Measurements from ENCODE around the gene MOV10.
A peak's percentile ranks its signal among the peaks of the same experiment; 100 is the strongest.
"Not testable (repeated sequence)": the region's sequence is repeated elsewhere in the genome, so short reads cannot be mapped to it uniquely, and the experiment has no call there.

Gene MOV10

DNA sequence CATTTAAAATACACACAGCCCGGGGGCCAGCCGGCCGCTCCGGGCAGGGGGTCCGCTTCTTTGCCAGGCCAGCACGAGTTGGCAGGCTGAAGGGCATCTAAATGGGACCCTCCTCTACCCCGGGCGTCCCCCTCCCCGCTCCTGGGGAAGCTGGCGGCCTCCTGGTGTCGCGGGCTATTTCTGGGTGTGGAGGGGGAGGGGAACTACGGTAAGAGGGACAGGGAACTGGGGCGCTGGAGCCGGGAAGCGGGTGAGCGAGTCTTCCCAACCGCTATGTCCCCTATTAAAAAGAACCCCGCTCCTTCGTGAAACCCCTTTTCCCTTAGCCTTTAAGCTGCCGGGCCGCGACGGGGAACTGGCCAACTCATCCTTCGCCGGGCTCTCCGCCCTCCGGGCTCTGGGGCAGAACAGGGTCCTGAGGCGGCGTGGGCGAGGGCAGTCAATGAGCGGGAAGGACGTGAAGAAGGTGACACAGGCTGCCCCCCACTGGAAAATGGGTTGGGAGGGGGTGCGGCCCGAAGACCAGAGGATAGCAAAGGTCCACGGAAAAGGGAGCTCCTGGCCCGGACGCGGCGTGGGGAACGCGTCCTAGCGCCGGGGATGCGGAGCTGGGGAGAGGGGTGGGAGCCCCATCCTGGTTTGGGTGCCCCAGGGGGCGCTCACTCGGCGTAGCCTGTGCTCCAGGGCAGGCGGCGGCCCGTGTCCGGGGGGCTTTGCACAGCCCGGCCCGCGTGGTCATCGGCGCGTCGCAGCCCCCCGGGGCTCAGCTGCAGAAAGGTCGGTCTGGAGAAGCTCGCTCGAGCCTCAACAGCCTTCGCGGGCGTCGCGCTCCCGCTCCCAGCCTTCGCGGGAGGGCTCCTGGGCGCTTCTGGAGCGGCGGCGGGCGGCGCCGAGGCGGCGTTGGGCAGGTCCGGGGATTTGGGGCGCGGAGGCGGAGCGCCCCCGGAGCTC, 40.1 kb downstream of the MOV10 start:
- DNase-seq, result no peak

- DNase-seq, result no peak
Measured at GRCh38 chr1:112715264-112716053, 41.0 kb downstream of the MOV10 start, which contains the start of gene PPM1J. Gene PPM1J, minus strand, starts transcription at chr1:112715332. Its CDS starts 31 bp downstream, at chr1:112715301.

GRCh38 chr1:112716133-112716720, 41.8 kb downstream of the MOV10 start:
- peak; percentile 37 for DNase-seq

GRCh38 chr1:112717263-112717873, 42.9 kb downstream of the MOV10 start:
- no peak for DNase-seq

- no peak for DNase-seq
Measured at GRCh38 chr1:112718691-112719418, 44.4 kb downstream of the MOV10 start.

GRCh38 chr1:112719706-112720105, 45.2 kb downstream of the MOV10 start:
- DNase-seq, result no peak

DNA sequence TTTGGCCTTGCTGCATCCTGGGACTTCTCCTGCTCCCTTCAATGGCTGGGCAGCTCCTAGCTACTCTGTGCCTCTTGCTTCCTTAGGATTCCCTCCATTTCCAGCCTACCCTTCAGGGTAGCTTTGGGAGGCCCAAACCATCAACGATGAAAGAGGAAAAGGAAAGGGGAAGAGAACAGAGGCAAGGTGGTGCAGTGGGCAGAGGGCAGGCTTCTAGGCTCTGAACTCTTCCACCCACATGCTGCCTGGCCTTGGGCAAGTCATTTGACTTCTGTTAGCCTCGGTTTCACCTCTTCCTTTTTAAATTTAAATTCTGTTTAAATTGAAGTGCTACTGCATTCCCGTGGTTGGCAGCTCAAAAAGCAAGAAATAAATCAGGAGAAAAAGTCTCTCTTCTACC, 46.3 kb downstream of the MOV10 start:
- no peak for DNase-seq

DNA sequence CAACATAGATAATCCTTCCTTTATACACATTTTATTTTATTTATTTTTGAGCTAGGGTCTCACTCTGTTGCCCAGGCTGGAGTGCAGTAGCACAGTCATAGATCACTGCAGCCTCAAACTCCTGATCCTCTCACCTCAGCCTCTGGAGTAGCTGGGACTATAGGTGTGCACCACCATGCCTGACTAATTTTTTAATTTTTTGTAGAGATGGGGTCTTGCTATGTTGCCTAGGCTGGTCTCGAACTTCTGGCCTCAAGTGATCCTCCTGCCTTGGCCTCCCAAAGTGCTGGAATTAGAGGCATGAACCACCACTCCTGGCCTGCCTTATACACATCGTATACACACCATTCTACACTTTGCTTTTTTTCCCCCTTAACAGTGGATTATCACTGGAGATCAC, 46.8 kb downstream of the MOV10 start:
- DNase-seq, result not testable (repeated sequence)

DNA sequence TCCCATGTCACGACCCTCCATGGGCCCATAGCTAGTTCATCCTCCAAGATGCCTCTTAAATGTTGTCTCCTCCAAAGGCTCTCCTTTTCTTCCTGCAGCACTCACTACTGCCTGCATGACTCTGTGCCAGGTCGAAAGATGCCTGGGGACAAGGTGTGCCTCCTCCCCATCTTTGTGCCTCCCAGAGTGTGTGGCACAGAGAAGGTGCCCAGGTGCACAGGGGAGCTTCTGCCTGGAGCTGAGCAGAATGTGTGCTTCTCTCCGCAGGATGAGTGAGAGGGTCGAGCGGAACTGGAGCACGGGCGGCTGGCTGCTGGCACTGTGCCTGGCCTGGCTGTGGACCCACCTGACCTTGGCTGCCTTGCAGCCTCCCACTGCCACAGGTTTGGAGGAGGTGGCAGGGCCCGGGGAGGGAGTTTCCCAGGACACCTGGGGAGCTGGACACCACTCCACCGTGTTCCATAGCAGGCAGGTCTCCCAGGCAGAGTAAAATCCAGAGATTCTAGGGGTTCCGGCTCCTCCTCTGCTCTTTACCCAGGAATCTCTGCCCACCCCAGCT, 47.6 kb downstream of the MOV10 start:
- no peak for DNase-seq

DNA sequence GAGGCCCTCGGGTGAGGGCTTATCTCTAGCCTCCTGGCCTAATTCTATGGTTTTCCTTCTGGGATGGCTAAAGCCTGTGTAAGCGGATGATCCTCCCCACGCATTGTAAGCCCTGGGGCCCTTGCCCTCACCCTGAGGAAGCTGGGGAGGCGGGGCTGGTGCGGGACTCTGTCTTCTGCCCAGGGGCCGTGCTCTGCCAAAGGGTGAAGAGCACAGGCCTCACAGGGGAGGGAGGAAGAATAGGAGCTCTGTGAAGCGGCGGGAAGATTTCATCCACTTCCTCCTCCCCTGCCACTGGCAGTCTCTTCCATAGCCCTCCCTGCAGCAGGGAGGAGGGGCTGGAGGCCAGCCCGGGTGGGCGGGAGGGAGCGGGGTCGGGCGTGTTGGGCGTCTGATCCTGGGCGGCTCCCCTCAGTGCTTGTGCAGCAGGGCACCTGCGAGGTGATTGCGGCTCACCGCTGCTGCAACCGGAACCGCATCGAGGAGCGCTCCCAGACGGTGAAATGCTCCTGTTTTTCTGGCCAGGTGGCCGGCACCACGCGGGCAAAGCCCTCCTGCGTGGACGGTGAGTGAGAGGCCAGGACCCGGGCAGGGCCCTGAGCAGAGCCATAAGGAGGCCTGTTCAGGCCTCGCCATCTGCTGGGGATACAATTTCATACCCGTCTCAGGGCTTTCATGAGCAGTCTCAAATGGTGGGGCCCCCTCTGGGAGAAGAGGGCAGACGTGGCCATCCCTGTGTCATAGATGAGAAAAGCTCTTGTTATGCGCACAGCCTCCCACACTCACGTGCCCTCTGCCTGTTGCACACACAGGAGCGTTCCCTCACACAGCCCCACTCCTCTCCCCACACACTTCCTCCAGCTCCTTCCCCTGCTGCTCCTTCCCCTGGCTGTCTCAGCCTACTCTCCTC, 48.4 kb downstream of the MOV10 start:
- no peak for DNase-seq

GRCh38 chr1:112723511-112723839, 49.0 kb downstream of the MOV10 start:
- no peak for DNase-seq

DNA sequence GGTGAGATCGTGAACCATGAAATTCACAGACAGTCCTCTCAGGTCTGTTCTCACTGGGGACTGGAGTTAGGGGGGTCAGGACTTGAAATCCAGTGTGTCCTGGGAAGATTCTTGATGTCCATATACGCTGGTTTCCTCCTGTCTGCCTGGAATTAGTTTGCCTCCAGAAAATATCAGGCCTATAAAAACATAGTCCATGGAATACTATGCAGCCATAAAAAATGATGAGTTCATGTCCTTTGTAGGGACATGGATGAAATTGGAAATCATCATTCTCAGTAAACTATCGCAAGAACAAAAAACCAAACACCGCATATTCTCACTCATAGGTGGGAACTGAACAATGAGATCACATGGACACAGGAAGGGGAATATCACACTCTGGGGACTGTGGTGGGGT, 49.8 kb downstream of the MOV10 start:
- not testable (repeated sequence) for DNase-seq

DNA sequence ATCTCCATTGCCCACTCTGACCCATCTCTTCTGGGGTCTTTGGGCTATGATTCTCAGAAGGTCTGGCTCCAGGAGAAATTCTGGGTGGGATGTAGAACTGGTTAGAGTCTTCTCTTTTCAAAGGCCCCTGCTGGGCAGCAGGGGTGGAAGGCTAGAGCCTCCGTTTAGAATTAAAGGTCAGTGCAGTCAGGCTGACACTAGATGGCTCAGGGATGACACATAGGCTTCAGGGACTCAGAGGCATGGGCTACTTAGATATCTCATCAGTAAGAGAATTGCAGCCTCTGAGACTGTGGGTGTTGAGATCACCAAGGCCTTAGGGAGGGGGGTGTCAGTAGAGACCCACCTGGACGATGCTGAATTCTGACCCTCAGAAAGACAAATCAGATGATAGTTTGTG, 53.3 kb downstream of the MOV10 start:
- no peak for DNase-seq

GRCh38 chr1:112728306-112728971, 54.0 kb downstream of the MOV10 start:
- DNase-seq, result not testable (repeated sequence)

- DNase-seq, result not testable (repeated sequence)
Measured at GRCh38 chr1:112729011-112729410, 54.6 kb downstream of the MOV10 start.

DNA sequence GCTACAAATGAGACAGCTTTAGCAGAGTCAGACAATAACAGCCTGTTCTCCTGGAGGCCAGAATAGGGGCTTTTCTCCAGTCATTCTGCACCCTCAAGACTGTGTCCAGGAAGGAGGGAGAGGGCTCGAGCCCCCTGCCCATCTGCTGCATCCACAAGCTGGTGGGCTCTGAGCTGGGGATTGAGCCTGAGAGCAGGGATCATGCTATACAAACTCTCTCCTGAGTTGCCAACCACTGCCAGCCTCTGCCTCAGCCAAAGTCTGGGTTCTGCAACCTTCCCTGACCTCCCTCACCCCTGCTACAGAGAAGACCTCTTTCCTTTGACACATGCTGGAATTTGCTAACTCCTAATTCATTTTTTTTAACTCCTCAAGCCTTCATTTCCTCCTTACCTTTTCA, 55.5 kb downstream of the MOV10 start:
- DNase-seq, result no peak

DNA sequence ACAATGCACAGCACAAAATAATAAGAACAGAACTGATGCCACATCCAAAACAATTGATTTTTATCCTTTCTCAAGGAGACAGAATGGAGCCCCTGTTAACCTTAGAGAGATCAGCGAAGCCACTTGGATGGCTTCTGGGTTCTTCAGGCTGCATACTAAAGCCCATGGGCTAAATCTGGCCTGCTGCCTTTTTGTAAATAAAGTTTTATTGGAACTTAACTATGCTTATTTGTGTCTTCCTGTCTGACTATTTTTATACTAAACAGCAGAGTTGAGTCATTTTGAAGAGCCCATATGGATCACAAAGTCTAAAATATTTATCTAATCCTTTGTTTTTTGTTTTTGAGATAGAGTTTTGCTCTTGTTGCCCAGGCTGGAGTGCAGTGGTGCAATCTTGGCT, 57.0 kb downstream of the MOV10 start:
- DNase-seq, result no peak

- no peak for DNase-seq
Measured at GRCh38 chr1:112735752-112736151, 61.3 kb downstream of the MOV10 start.

DNA sequence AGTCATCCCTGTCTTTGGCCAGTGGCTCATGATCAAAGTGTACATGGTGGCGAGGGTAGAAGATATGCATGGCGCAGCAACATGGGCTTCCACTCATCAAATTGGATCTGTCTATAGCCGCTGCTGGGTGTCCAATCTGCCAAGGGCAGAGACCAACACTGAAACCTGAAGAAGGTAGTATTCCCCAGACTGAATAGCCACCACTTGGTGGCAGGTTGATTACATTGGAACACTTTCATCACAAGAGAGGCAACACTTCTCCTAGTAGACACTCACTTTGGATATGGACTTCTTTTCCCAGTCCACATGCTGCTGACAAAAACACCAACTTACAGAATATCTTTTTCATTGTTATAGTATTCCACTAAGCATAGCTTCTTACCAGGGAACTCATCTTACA, 63.1 kb downstream of the MOV10 start:
- no peak for DNase-seq

Data from NCI-H2081 treated with DMSO at 0.1 percent for 48 hours (cell line).